ENCODE data around the gene LRMDA.

The LRMDA gene

GRCh38 chr10:76281659-76282058 is 850.2 kb downstream of the LRMDA start:
- TF ChIP-seq CTCF (conservative IDR thresholded peaks at IDR 0.05; ENCODE audit: low read depth, low read length), result no peak
- no peak overlapping the region for H3K4me3 ChIP-seq (ENCODE audit: low read depth, low read length)

DNA sequence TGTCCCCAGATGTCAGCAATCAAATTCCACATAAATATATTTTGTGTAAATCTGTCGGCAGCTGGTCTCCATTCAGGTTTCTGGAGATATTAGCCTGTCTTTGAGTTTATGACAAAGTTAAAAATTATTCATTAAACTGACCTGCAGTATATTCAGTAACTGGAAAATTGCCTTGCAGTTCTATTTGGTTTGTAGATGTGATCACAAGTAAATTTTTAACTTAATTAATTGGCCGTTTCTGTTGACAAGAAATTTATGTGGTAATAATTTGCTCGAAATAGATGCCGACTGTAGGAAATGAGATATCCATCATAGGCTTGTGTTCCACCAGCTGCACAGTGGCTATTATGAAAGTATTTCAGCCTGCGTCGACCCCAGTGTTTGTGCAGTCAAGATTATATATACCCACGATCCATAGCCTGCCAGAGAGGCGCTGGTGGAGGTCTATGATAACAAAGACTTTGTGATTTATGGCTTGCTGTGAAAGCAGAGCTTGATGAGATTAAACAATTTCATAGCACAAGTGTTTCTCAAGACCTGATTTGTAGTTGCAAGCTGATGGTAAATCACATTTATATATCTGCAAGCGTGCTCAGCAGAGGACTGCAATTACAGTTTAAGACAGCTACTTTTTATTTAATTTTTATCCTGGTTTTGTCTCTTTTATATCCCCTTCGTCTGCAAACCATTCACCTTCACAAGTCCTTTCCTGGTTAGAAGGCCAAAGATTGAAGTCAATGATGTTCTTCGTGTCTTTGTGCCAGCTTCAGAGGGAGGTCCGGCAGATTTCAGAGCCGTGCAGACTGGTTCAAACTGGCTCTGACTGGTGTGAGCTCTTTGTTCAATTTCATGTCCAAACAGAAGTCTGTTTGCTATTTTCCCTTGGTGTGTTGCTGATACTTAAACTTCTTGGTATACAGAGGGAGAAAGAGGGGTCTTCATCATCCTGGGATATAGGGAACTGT is 850.9 kb downstream of the LRMDA start:
- no peak for DNase-seq (ENCODE audit: low read depth)
- no peak for TF ChIP-seq CTCF (conservative IDR thresholded peaks at IDR 0.05; ENCODE audit: low read depth, low read length)
- no peak overlapping the region for H3K4me3 ChIP-seq (ENCODE audit: low read depth, low read length)

More at GRCh38 chr10:76281659-76282058, 850.2 kb downstream of the LRMDA start:
- DNase-seq (ENCODE audit: low read depth), result no peak

DNA sequence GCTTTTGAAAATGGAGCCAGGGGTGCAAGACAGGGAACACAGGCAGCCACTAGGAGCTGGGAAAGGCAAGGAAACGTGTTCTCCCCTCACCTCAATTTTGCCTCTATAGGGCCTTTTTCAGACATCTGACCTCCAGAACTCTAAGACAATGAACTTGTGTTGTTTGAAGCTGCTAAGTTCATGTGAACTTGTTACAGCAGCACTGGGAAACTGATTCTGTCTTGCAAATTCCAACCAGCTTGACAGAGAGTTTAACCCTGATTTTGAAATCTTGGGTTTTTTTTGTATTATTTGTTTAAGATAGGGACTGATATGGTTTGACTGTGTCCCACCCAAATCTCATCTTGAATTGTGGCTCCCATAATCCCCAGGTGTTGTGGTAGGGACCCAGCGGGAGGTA is 852.9 kb downstream of the LRMDA start:
- H3K4me3 ChIP-seq (ENCODE audit: low read depth, low read length), result no peak overlapping the region
- TF ChIP-seq CTCF (conservative IDR thresholded peaks at IDR 0.05; ENCODE audit: low read depth, low read length), result no peak
- DNase-seq (ENCODE audit: low read depth), result no peak

DNA sequence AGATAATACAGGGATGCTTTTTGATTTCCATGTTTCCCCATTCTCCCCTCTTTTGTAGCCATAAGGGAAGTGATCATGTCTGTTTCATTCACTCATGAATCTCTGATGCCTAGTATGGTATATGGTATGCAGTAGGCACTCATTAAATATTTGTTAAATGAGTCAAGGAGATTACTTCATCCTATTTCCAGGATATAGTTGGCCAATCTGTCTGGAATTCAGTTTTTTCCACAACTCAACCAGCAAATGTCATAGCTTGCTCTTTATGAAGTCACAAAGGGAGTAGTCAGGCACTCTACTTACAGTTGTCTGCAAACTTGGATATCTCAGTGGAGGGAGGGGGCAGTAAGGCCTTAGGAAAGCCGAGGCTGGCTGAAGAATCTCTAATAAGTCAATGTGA is 853.6 kb downstream of the LRMDA start:
- no peak overlapping the region for H3K4me3 ChIP-seq (ENCODE audit: low read depth, low read length)
- peak; percentile 61 for DNase-seq (ENCODE audit: low read depth)
- TF ChIP-seq CTCF (conservative IDR thresholded peaks at IDR 0.05; ENCODE audit: low read depth, low read length), result no peak

GRCh38 chr10:76285515-76285914 is 854.1 kb downstream of the LRMDA start:
- TF ChIP-seq CTCF (conservative IDR thresholded peaks at IDR 0.05; ENCODE audit: low read depth, low read length), result no peak
- DNase-seq (ENCODE audit: low read depth), result no peak

GRCh38 chr10:76286536-76286935 is 855.1 kb downstream of the LRMDA start:
- no peak overlapping the region for H3K4me3 ChIP-seq (ENCODE audit: low read depth, low read length)
- DNase-seq (ENCODE audit: low read depth), result no peak
- TF ChIP-seq CTCF (conservative IDR thresholded peaks at IDR 0.05; ENCODE audit: low read depth, low read length), result no peak

More at GRCh38 chr10:76285515-76285914, 854.1 kb downstream of the LRMDA start:
- no peak overlapping the region for H3K4me3 ChIP-seq (ENCODE audit: low read depth, low read length)

DNA sequence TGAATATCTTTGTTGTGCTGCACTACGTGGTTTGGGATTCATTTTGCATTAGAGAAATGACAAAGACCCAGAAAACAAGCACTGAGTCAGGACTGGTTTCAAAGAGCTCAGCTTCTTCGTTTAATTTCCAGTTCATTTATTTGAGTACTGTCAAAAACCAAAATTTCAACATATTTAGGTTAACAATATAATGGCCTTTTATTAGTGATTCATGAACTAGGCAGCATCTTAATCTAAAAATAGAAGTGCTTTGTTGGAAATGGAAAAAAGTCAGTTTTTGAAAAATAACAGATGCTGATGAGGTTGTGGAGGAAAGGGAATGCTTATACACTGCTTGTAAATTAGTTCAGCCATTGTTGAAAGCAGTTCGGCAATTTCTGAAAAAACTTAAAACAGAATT is 856.4 kb downstream of the LRMDA start:
- no peak overlapping the region for H3K4me3 ChIP-seq (ENCODE audit: low read depth, low read length)

More for the DNA sequence above, 856.4 kb downstream of the LRMDA start:
- TF ChIP-seq CTCF (conservative IDR thresholded peaks at IDR 0.05; ENCODE audit: low read depth, low read length), result no peak
- no peak for DNase-seq (ENCODE audit: low read depth)
